ENCODE results near the gene RNF223. TPM values are rescaled to one million over a fixed set of nuclear protein-coding genes. Genes with fewer than 3 reads are reported as not detected.

The RNF223 gene
- total and polyA plus RNA-seq, 2 of the 8 experiments (the other 6 are each of a cell fraction or from before 2014, with no cell fraction given): not detected

DNA sequence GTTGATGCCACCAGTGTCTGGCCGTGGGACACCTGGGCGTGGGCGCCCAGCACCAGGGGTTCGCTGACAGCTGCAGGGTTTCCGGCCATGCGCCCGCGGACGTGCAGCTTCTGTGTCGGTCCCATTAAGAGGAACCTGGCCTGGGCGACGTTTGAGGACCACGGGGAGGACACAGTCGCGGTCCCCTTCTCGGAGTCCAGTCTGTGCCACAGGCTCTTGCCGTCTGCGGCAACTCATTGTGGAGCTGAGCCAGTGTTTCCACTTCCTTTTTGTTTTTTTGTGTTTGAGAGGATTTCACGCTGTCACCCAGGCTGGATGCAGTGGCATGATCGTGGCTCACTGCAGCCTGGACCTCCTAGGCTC is 43.3 kb upstream of the RNF223 start:
- H3K4me2 ChIP-seq (ENCODE audit: insufficient read depth in 1 of 2, low read depth in 2 of 2, low read length in 2 of 2): no peak overlapping the region; a peak in 1 of 4 replicates
- no peak overlapping the region for H2BK12ac ChIP-seq (ENCODE audit: low read depth, low read length)
- no peak overlapping the region; the same call in 1 of the 2 replicates for H4K8ac ChIP-seq (ENCODE audit: extremely low read depth, insufficient read depth, low read length)
- H3K23me2 ChIP-seq (ENCODE audit: low read depth, low read length): peaks cover 7% of the 10 kb centered on the region; the same call in 1 of the 2 replicates
- WGBS, 2 experiments (ENCODE audit: extremely low coverage in 1 of 2, insufficient coverage in 1 of 2, insufficient read length in 1 of 2, insufficient replicate concordance in 2 of 2, low coverage in 1 of 2, low lambda C conversion rate in 2 of 2, missing lambda C conversion rate in 1 of 2): 89% methylated on average over 20 of the region's 20 CpGs; no CpG with 5 or more reads in 1 of the 2 experiments
- peaks cover 4 to 5% of the 10 kb centered on the region in 2 experiments; a peak in 1 of 4 replicates for H3K9me3 ChIP-seq (ENCODE audit: insufficient read depth in 2 of 2, low read depth in 1 of 2, low read length in 1 of 2)
- H3K18ac ChIP-seq (ENCODE audit: extremely low read depth, low read length): no peak overlapping the region
- no peak overlapping the region for H4K91ac ChIP-seq (replicated peaks; ENCODE audit: insufficient read length, low read length)
- H3K14ac ChIP-seq (ENCODE audit: insufficient read length): no peak overlapping the region
- peaks cover 2% of the 10 kb centered on the region for H3K79me1 ChIP-seq (ENCODE audit: low read depth, low read length)
- H2BK120ac ChIP-seq (replicated peaks; ENCODE audit: low read depth, low read length): no peak overlapping the region
- H3K9ac ChIP-seq (replicated peaks in 1 of 4; ENCODE audit: extremely low read depth in 1 of 4, low read depth in 3 of 4, low read length in 3 of 4): no peak overlapping the region
- ChIA-PET POLR2A (ENCODE audit: partially characterized antibody) (interaction anchor here (1.0 kb wide), 2 partner anchors 58 to 114 kb away, joined by 3 read pairs; no protein-coding TSS in a partner anchor), CTCF (ENCODE audit: partially characterized antibody) (interaction anchor here (0.8 to 2.0 kb wide), 5 partner anchors 13 to 174 kb away, joined by 3 to 7 read pairs (median 4); no protein-coding TSS in a partner anchor)
- DNase-seq (ENCODE audit: low read depth in 1 of 2, low spot score in 2 of 2) (no peak), FAIRE-seq (no peak)
- no peaks in the 10 kb centered on the region for H3K36me3 ChIP-seq (ENCODE audit: control insufficient read depth in 2 of 4, insufficient read depth in 4 of 4, low read length in 3 of 4)
- H3K27me3 ChIP-seq (replicated peaks in 1 of 4; ENCODE audit: control insufficient read depth in 3 of 4, extremely low read depth in 1 of 4, insufficient read depth in 3 of 4, low read length in 3 of 4): peaks cover 2 to 19% (median 15%) of the 10 kb centered on the region in 4 experiments; a peak in 6 of 7 replicates
- H2BK15ac ChIP-seq (ENCODE audit: low read length): no peak overlapping the region
- H2AK5ac ChIP-seq (ENCODE audit: low read depth, low read length): no peak overlapping the region
- H2BK20ac ChIP-seq (ENCODE audit: low read length): no peak overlapping the region
- H2BK5ac ChIP-seq (ENCODE audit: low read depth, low read length): no peak overlapping the region
- H3K4me3 ChIP-seq (ENCODE audit: extremely low read depth in 1 of 4, insufficient read depth in 2 of 4, low read depth in 3 of 4, low read length in 4 of 4): no peak overlapping the region
- no peak overlapping the region for H4K5ac ChIP-seq (ENCODE audit: insufficient read length, low read depth, low read length)
- peaks cover 0 to 5% of the 10 kb centered on the region in 2 experiments; a peak in 1 of 4 replicates for H3K79me2 ChIP-seq (ENCODE audit: control insufficient read depth in 1 of 2, insufficient read depth in 2 of 2, low read length in 2 of 2)
- H3K56ac ChIP-seq (replicated peaks; ENCODE audit: insufficient read length, low read depth, low read length): no peak overlapping the region
- H3K4me1 ChIP-seq (replicated peaks in 1 of 4; ENCODE audit: control insufficient read depth in 3 of 4, insufficient read depth in 4 of 4, low read length in 3 of 4): peaks cover 0 to 6% (median 4%) of the 10 kb centered on the region in 4 experiments; a peak in 5 of 7 replicates
- no peak overlapping the region for H3K4ac ChIP-seq (replicated peaks; ENCODE audit: insufficient read length, low read depth, low read length)
- no peak overlapping the region for H3K23ac ChIP-seq (ENCODE audit: insufficient read length)
- no peaks in the 10 kb centered on the region for H4K20me1 ChIP-seq (replicated peaks in 1 of 2; ENCODE audit: control insufficient read depth in 1 of 2, insufficient read depth in 2 of 2, low read length in 2 of 2)
- H2AFZ ChIP-seq (ENCODE audit: low read length): no peak overlapping the region
- H3K27ac ChIP-seq (ENCODE audit: low read depth, low read length): no peak overlapping the region
- no peak for TF ChIP-seq TAF1 (IDR thresholded peaks at IDR 0.05; ENCODE audit: low read depth, low read length)
- TF ChIP-seq RFX5 (IDR thresholded peaks at IDR 0.05; ENCODE audit: borderline replicate concordance, low read depth, low read length): no peak
- TF ChIP-seq, protein P1, sequence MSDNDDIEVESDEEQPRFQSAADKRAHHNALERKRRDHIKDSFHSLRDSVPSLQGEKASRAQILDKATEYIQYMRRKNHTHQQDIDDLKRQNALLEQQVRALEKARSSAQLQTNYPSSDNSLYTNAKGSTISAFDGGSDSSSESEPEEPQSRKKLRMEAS (IDR thresholded peaks at IDR 0.05): no peak
- no peak for TF ChIP-seq BACH1 (IDR thresholded peaks at IDR 0.05; ENCODE audit: low read length)
- no peak for TF ChIP-seq SP1 (IDR thresholded peaks at IDR 0.05; ENCODE audit: low read depth, low read length)
- no peak for TF ChIP-seq JUND (IDR thresholded peaks at IDR 0.05; ENCODE audit: low read length)

All from H1 (cell line).